Fibroblast of mammary gland (primary cell): ENCODE data around the gene CD63.

Source experiments
- DNase-seq: peaks from one replicate; pipeline ENCODE4 v3.0.0-alpha.2; 2010; ENCODE audit warnings: low read depth
- H3K4me3 ChIP-seq: 2 replicates; pipeline ENCODE4 v1.5.1; 2011; ENCODE audit warnings: low read depth, mild to moderate bottlenecking, low read length, moderate library complexity; ENCODE audit not compliant: control insufficient read depth
- TF ChIP-seq, protein P1 (sequence below): conservative IDR thresholded peaks from 2 replicates; pipeline ENCODE4 v1.5.1; 2011; ENCODE audit warnings: low read depth, low read length, inconsistent platforms; ENCODE audit not compliant: control insufficient read depth, insufficient read depth

CD63 gene

DNA sequence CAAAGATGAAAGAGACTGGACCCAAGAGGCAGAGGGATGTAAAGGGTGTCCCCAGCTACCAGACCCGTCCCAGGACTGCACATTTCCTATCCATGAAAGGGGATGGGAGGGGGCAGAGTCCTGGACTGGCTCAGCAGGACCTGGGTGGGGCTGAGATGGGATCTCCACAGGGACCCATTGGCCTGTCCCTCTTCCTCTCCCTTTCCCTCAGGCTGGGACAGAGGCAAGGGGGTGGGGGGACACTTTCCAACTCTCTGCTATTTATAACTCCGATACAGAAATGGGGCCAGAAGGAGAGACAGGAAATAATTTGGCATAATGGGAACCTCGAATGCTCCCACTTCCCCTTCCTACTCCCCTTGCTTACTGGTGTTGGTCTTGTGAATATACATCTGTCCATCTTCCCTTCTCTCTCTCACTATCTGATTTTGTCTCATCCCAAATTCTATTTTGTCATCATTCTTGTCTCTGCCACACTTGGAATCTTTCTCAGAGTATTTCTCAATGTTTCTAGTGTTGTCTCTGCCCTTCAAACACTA lies 20.0 kb downstream of the CD63 start:
- H3K4me3 ChIP-seq = no peak overlapping the region
- no peak for DNase-seq
- TF ChIP-seq, protein P1, sequence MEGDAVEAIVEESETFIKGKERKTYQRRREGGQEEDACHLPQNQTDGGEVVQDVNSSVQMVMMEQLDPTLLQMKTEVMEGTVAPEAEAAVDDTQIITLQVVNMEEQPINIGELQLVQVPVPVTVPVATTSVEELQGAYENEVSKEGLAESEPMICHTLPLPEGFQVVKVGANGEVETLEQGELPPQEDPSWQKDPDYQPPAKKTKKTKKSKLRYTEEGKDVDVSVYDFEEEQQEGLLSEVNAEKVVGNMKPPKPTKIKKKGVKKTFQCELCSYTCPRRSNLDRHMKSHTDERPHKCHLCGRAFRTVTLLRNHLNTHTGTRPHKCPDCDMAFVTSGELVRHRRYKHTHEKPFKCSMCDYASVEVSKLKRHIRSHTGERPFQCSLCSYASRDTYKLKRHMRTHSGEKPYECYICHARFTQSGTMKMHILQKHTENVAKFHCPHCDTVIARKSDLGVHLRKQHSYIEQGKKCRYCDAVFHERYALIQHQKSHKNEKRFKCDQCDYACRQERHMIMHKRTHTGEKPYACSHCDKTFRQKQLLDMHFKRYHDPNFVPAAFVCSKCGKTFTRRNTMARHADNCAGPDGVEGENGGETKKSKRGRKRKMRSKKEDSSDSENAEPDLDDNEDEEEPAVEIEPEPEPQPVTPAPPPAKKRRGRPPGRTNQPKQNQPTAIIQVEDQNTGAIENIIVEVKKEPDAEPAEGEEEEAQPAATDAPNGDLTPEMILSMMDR = no peak

DNA sequence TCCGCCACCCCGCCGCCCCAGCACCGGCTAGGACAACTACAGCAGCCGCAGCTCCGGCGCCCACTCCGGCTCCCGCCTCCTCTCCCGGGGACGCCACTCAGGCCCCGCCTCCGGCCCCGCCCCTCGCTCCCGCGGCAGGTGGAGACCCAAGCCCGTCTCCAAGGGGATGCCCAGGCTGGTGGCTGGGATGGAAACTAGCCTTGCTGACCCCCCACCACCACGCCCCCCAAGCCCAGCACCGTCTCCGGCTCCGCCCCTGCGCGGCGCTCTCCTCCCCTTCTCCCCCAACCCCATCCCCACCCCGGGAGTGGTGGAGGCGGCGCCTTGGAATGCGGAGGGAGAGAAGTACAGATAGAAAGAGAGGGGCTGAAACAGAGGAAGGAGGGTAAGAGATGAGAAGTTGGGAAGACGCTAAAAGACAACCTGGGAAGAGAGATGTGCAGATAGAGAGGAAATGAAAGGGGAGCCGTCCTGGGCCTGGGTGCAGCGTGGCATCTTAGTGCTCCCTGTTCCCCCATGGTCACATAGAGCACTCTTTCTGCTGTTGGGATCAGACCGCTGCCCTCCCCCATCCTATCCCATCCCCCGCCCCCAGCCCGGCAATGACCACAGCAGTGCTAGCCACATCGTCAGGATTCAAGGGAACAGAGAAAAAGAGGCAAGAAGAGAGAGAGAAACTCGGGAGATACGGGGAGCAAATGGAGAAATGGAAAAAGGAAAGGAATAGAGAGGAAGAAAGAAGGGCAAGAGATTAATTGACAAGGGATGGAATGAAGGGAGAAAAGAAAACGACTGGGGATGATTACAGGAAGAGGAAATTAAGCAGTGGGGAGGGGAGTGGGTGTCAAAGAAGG lies 20.7 kb downstream of the CD63 start, which contains the start of gene ITGA7:
Gene ITGA7 (minus strand): TSS at position 64 of the 854 bp plus-strand sequence. CDS start 222 bp downstream, outside the sequence.
- TF ChIP-seq, protein P1 = no peak
- peak within 1 kb of the TSS; percentile 59 for H3K4me3 ChIP-seq
- DNase-seq = no peak

DNA sequence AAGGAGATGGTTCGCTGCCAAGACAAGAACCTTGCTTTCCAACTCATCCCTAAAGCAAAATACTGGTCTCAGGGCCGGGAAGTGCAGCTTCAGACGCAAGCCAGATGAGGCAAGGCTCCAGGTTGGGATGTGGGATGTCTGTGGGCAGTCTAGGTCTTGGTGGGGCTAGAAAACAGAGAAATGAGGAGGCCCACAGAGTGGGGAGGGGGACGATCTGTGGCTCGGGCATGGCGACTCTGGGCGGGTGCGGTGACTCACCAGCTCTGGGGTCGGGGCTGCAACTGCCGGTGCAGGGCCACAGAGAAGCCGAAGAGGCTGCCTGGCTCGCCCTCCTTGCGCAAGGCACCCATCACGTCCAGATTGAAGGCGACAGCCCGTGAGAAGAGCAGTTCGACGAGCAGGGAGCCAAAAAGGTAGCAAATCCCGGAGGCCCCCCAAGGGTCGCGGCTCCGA lies 21.6 kb downstream of the CD63 start:
- peak overlapping the region; percentile 59 for H3K4me3 ChIP-seq
- DNase-seq = no peak
- TF ChIP-seq, protein P1 = no peak

DNA sequence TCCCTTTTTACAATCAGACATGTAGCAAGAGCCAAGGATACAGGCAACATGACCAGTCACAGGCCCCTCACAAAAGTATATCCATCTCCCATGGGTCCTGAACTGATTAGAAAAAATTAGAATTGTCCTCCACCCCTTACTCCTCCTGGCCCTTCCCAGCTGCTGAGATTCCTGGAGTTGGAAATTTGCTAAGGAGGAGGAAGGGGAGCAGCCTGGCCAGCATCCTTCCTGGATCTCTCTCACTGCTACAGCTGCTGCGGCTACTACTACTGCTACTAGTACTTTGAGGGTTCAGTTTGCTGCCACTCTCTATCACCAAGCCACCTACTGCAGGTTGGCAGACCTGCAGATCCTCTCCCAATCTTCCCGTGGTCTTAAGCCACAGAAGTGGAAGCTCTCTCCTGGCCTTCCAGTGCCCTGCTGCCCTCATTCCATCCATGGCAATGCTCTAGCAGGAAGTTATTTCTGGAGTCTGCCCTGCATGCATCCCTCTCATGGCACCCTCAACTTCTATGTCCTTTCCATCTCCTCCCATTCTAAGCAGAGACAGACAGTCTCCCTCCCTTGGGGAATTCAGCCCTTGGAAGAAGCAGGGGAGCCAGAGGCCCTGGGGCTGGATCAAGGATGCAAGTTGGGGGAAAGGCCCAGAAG lies 22.1 kb downstream of the CD63 start:
- TF ChIP-seq, protein P1 = no peak
- H3K4me3 ChIP-seq = peak overlapping the region; percentile 59
- no peak for DNase-seq

DNA sequence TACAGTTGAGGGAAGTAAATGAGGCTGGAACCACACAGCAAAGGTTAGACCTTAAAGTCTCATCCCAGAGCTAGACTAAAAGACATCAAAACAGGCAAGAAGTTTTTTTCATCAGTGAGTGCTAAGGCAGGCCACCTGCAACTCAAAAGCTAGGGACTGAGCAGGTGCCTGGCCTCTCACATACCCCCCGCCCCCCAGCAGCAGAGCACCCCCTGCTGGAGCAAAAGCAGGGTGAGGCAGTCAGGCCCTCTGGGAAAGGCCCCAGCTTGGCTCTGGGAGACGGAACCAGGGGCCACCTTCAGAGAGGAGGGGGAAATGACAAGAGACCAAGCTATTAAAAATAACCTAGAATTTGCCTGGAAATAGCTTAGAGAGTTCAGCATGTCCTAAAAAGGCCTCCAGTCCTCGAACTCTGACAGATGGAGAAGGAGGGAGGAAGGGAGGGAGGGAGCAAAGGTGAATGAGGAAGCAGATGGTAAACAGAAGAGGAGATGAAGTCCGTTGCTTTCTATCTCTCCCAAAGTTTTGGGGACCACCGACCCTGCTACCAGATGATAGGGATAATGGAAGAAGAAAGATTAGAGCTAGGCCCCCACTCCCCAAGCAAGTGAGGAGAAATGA lies 22.9 kb downstream of the CD63 start:
- H3K4me3 ChIP-seq = no peak overlapping the region
- TF ChIP-seq, protein P1 = peak; percentile 40

More for the DNA sequence above, 22.9 kb downstream of the CD63 start:
- DNase-seq = no peak
